HepG2 (cell line): ENCODE results near the gene PTCD1. TPM values are rescaled to one million over a fixed set of nuclear protein-coding genes. Genes with fewer than 3 reads are reported as not detected.
A peak's percentile ranks its signal among the peaks of the same experiment; 100 is the strongest.

ENCODE experiments used
- ATF7 ChIP-seq, 2 experiments: fragments of 450-650 bp in 1 of 2; sonication (generic) in 1 of 2; formaldehyde crosslinking in 1 of 2; IDR thresholded peaks; 2 replicates each; pipeline versions ENCODE4 v1.4.0 to v1.6.1; 2016 to 2020; ENCODE audit warnings: antibody characterized with exemption in 1 of 2, mild to moderate bottlenecking in 1 of 2, missing genetic modification reagents in 1 of 2
- BCL6 ChIP-seq: IDR thresholded peaks from 2 replicates; pipeline ENCODE4 v1.6.1; 2016; ENCODE audit warnings: missing genetic modification reagents, missing compliant biosample characterization
- DMAP1 ChIP-seq: IDR thresholded peaks from 2 replicates; pipeline ENCODE4 v1.6.1; 2016
- GFI1 ChIP-seq: sonication (generic); formaldehyde crosslinking; IDR thresholded peaks from 2 replicates; pipeline ENCODE4 v1.5.0; 2020; ENCODE audit warnings: missing genetic modification reagents, mild to moderate bottlenecking, borderline replicate concordance
- GPN1 ChIP-seq: sonication (generic); formaldehyde crosslinking; IDR thresholded peaks from 2 replicates; pipeline ENCODE4 v1.5.1; 2020; ENCODE audit warnings: missing genetic modification reagents, borderline replicate concordance
- HOXA9 ChIP-seq: sonication (generic); formaldehyde crosslinking; IDR thresholded peaks from 2 replicates; pipeline ENCODE4 v1.8.1; 2022; ENCODE audit warnings: missing genetic modification reagents, mild to moderate bottlenecking, moderate library complexity, borderline replicate concordance
- NFIB ChIP-seq: sonication (generic); formaldehyde crosslinking; IDR thresholded peaks from 2 replicates; pipeline ENCODE4 v1.9.0; 2021; ENCODE audit warnings: missing genetic modification reagents, mild to moderate bottlenecking, borderline replicate concordance
- PHF5A ChIP-seq: IDR thresholded peaks from one replicate; pipeline ENCODE4 v1.6.1; 2018; ENCODE audit warnings: low read depth, missing genetic modification reagents; ENCODE audit not compliant: unreplicated experiment
- POLR2G ChIP-seq: fragments of 200-400 bp; formaldehyde crosslinking; IDR thresholded peaks from 2 replicates; pipeline ENCODE4 v1.6.1; 2018; ENCODE audit warnings: mild to moderate bottlenecking, low read depth, low read length, moderate library complexity
- RFXANK ChIP-seq: IDR thresholded peaks from 2 replicates; pipeline ENCODE4 v1.6.1; 2016
- SAP130 ChIP-seq: IDR thresholded peaks from 2 replicates; pipeline ENCODE4 v1.6.1; 2016; ENCODE audit warnings: low read depth
- SP2 ChIP-seq: sonication (generic); formaldehyde crosslinking; IDR thresholded peaks from 2 replicates; pipeline ENCODE4 v1.5.1; 2020; ENCODE audit warnings: mild to moderate bottlenecking, missing genetic modification reagents
- TMF1 ChIP-seq: sonication (generic); formaldehyde crosslinking; IDR thresholded peaks from 2 replicates; pipeline ENCODE4 v1.8.1; 2022; ENCODE audit warnings: low read depth, missing genetic modification reagents
- ZNF17 ChIP-seq: sonication (generic); formaldehyde crosslinking; IDR thresholded peaks from 2 replicates; pipeline ENCODE4 v1.5.0; 2020; ENCODE audit warnings: mild to moderate bottlenecking, missing genetic modification reagents
- ZNF432 ChIP-seq: sonication (generic); formaldehyde crosslinking; IDR thresholded peaks from 2 replicates; pipeline ENCODE4 v1.5.0; 2020; ENCODE audit warnings: missing genetic modification reagents, mild to moderate bottlenecking, borderline replicate concordance
- ZNF446 ChIP-seq: sonication (generic); formaldehyde crosslinking; IDR thresholded peaks from 2 replicates; pipeline ENCODE4 v1.5.0; 2020; ENCODE audit warnings: mild to moderate bottlenecking, missing genetic modification reagents
- ZZZ3 ChIP-seq: sonication (generic); formaldehyde crosslinking; IDR thresholded peaks from 2 replicates; pipeline ENCODE4 v1.4.0; 2020; ENCODE audit warnings: missing genetic modification reagents, mild to moderate bottlenecking, borderline replicate concordance
- polyA plus RNA-seq, 8 experiments: library from polyadenylated mRNA; depleted of rRNA in 3 of 8; stranded (reverse) in 7 of 8; unstranded in 1 of 8; fragments of >200 nt; fragmentation: Illumina TruSeq in 4 of 8; extraction: Trizol in 4 of 8; gene quantifications; 2 replicates each; pipeline versions ENCODE4 v1.2.1 to v1.2.3, GENCODE V29; 2011 to 2016; ENCODE audit warnings: low read depth in 4 of 8, missing spikeins in 1 of 8, mixed read lengths in 1 of 8; ENCODE audit not compliant: insufficient read depth in 1 of 8
- total RNA-seq, 5 experiments: library from RNA; depleted of rRNA; stranded (reverse); fragments of >200 nt; fragmentation: Illumina TruSeq; extraction: Trizol; gene quantifications; 2 replicates each; pipeline ENCODE4 v1.2.3, GENCODE V29; 2016; ENCODE audit warnings: low read depth in 1 of 5
- TF ChIP-seq, protein P1 (sequence below): sonication (generic); formaldehyde crosslinking; IDR thresholded peaks from 2 replicates; pipeline ENCODE4 v1.4.0; 2020; ENCODE audit warnings: missing genetic modification reagents
- TF ChIP-seq, protein P2 (sequence below): sonication (generic); formaldehyde crosslinking; IDR thresholded peaks from 2 replicates; pipeline ENCODE4; 2020; ENCODE audit warnings: missing genetic modification reagents, mild to moderate bottlenecking, borderline replicate concordance
- TF ChIP-seq, protein P3 (sequence below): sonication (generic); formaldehyde crosslinking; IDR thresholded peaks from 2 replicates; pipeline ENCODE4 v1.5.0; 2020; ENCODE audit warnings: missing genetic modification reagents
- TF ChIP-seq, protein P4 (sequence below): sonication (generic); formaldehyde crosslinking; IDR thresholded peaks from 2 replicates; pipeline ENCODE4 v1.5.0; 2020; ENCODE audit warnings: missing genetic modification reagents, mild to moderate bottlenecking, borderline replicate concordance

PTCD1 gene
- total and polyA plus RNA-seq, 2 of the 13 experiments (the other 11 are each of a cell fraction or from before 2014, with no cell fraction given), result 3.0 to 8.4 TPM

DNA sequence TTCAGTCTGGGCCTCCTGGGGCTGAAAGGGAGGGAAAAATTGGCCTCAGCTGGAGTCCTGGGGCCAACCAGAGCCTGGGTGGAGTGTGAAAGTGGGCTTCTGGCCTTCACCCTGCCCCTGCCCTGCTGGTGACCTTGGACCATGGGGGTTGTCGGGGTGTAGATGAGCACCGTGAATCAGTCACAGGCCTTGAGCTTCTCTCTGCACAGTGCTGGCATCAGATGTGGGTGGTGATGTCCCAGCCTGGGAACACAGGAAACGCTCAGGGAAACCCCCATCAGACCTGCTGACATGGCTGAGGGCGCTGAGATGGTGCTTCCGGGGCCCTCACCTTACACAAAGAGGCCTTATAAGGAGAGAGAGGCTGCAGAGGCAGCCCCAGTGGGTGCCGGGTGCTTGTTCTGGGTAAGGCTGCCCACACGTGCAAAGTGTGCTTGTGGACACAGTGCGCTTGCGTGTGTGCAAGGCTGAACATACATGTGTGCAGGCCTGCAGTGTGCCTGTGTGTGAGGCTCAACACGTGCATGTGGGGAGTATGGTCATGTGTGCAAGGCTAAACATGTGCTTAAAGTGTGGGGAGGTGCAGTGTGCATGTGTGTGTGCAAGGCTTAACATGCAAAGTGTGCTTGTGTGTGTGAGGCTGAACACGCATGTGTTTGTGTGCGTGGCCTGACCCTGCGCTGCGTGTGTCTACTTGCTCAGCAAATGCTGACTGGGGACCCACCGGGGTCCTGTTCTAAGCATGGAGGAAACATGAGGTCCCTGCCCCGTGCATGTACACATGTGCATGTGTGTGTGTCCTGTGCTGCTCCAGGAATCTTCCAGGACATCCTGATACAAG, 57.6 kb downstream of the PTCD1 start (continued):
- TF ChIP-seq, protein P1, sequence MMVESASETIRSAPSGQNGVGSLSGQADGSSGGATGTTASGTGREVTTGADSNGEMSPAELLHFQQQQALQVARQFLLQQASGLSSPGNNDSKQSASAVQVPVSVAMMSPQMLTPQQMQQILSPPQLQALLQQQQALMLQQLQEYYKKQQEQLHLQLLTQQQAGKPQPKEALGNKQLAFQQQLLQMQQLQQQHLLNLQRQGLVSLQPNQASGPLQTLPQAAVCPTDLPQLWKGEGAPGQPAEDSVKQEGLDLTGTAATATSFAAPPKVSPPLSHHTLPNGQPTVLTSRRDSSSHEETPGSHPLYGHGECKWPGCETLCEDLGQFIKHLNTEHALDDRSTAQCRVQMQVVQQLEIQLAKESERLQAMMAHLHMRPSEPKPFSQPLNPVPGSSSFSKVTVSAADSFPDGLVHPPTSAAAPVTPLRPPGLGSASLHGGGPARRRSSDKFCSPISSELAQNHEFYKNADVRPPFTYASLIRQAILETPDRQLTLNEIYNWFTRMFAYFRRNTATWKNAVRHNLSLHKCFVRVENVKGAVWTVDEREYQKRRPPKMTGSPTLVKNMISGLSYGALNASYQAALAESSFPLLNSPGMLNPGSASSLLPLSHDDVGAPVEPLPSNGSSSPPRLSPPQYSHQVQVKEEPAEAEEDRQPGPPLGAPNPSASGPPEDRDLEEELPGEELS, result 0 out of 2 replicates have a peak, but pooled peaks have one; percentile 47
- TF ChIP-seq NFIB (CRISPR knock-in tag), result no peak
- TF ChIP-seq ZNF17, result no peak
- TF ChIP-seq, protein P2, sequence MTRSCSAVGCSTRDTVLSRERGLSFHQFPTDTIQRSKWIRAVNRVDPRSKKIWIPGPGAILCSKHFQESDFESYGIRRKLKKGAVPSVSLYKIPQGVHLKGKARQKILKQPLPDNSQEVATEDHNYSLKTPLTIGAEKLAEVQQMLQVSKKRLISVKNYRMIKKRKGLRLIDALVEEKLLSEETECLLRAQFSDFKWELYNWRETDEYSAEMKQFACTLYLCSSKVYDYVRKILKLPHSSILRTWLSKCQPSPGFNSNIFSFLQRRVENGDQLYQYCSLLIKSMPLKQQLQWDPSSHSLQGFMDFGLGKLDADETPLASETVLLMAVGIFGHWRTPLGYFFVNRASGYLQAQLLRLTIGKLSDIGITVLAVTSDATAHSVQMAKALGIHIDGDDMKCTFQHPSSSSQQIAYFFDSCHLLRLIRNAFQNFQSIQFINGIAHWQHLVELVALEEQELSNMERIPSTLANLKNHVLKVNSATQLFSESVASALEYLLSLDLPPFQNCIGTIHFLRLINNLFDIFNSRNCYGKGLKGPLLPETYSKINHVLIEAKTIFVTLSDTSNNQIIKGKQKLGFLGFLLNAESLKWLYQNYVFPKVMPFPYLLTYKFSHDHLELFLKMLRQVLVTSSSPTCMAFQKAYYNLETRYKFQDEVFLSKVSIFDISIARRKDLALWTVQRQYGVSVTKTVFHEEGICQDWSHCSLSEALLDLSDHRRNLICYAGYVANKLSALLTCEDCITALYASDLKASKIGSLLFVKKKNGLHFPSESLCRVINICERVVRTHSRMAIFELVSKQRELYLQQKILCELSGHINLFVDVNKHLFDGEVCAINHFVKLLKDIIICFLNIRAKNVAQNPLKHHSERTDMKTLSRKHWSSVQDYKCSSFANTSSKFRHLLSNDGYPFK, result 0 out of 2 replicates have a peak, but pooled peaks have one; percentile 12
- TF ChIP-seq GFI1 (CRISPR knock-in tag), result no peak
- TF ChIP-seq ZZZ3, result no peak
- TF ChIP-seq, protein P3, sequence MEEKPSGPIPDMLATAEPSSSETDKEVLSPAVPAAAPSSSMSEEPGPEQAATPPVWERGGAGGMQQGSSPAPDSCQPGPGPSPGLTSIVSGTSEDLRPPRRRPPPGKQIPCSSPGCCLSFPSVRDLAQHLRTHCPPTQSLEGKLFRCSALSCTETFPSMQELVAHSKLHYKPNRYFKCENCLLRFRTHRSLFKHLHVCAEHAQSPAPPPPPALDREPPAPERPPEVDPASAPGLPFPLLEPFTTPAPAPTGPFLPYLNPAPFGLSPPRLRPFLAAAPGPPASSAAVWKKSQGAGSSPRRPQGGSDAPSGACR (CRISPR knock-in tag), result no peak
- no peak for TF ChIP-seq POLR2G
- no peak for TF ChIP-seq SP2 (CRISPR knock-in tag)
- TF ChIP-seq, protein P4, sequence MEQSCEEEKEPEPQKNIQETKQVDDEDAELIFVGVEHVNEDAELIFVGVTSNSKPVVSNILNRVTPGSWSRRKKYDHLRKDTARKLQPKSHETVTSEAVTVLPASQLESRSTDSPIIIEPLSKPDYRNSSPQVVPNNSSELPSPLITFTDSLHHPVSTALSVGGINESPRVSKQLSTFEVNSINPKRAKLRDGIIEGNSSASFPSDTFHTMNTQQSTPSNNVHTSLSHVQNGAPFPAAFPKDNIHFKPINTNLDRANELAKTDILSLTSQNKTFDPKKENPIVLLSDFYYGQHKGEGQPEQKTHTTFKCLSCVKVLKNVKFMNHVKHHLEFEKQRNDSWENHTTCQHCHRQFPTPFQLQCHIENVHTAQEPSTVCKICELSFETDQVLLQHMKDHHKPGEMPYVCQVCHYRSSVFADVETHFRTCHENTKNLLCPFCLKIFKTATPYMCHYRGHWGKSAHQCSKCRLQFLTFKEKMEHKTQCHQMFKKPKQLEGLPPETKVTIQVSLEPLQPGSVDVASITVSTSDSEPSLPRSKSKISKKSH (CRISPR knock-in tag), result no peak; the same call in 1 of the 2 replicates
- no peak for TF ChIP-seq DMAP1 (CRISPR knock-in tag)
- no peak for TF ChIP-seq TMF1 (CRISPR knock-in tag)
- no peak for TF ChIP-seq ATF7 (IDR thresholded peaks at IDR 0.05)
- no peak for TF ChIP-seq ATF7 (CRISPR knock-in tag; IDR thresholded peaks at IDR 0.05)
- no peak for TF ChIP-seq BCL6
- TF ChIP-seq RFXANK, result no peak
- TF ChIP-seq HOXA9, result no peak
- no peak for TF ChIP-seq ZNF446 (CRISPR knock-in tag)
- no peak for TF ChIP-seq GPN1 (CRISPR knock-in tag)
- TF ChIP-seq PHF5A (CRISPR knock-in tag), result no peak
- no peak for TF ChIP-seq ZNF432 (CRISPR knock-in tag)
- TF ChIP-seq SAP130 (CRISPR knock-in tag), result peak; percentile 50
